ENCODE data around the gene PHOSPHO2.
"Not testable (repeated sequence)": the region's sequence is repeated elsewhere in the genome, so short reads cannot be mapped to it uniquely, and the experiment has no call there.

PHOSPHO2 gene

DNA sequence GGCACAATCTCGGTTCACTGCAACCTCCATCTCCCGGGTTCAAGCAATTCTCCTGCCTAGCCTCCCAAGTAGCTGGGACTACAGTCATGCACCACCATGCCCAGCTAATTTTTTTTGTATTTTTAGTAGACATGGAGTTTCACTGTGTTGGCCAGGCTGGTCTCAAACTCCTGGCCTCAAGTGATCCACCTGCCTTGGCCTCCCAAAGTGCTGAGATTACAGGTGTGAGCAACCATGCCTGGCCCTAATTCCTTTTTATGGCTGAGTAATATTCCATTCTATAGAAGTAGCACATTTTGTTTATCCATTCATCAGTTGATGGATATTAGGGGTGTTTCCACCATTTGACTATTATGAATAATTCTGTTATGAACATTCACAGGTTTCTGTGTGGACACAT is 9.6 kb upstream of the PHOSPHO2 start:
- not testable (repeated sequence) for DNase-seq

DNA sequence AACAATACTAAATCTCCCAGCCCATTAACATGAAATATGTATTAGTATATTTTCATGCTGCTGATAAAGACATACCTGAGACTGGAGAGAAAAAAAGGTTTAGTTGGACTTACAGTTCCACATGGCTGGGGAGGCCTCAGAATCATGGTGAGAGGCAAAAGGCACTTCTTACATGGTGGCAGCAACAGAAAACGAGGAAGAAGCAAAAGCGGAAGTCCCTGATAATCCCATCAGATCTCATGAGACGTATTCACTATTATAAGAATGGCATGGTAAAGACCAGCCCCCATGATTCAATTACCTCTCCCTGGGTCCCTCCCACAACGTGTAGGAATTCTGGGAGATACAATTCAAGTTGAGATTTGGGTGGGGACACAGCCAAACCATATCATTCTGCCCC is 7.4 kb upstream of the PHOSPHO2 start:
- not testable (repeated sequence) for DNase-seq

- not testable (repeated sequence) for DNase-seq
These were observed 6.3 kb upstream of the PHOSPHO2 start for GRCh38 chr2:169687943-169688342.

DNA sequence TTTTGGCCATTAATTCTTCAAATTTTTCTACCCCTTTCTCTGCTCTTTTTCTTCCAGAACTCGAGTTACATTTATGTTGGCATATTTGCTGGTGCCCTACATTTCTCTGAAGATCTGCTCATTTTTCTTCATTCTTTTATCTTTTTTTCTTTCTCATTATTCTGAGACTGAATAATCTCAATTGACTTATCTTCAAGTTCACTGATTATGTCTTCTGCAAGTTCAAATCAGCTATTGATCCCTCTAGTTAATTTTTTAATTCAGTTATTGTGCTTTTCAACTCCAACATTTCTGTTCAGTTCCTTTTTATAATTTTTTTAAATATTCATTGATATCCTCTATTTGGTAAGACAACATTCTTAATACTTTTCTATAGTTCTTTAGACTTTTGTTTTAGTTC is 3.3 kb upstream of the PHOSPHO2 start:
- DNase-seq = no peak

DNA sequence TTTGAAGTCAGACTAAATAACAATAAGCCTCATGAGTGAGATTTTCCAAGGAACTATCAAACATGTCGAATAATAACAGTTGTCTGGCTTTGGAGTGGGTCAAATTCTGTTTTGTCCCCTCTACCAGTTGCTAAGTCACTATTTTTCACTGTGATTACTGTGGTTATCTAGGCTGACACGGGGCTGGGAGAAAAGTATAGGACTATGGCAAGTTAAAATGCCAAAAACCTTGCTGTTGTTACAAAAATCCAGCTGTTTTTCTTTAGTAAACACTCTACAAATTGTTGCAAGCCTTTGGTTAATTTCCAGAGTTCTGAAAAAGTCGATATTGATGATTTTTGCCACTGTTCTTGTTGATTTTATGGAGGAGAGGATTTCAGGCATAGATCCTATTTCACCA is 1.6 kb upstream of the PHOSPHO2 start:
- DNase-seq = no peak

GRCh38 chr2:169693360-169693759 is 909 bp upstream of the PHOSPHO2 start:
- peak; percentile 26 for DNase-seq

DNA sequence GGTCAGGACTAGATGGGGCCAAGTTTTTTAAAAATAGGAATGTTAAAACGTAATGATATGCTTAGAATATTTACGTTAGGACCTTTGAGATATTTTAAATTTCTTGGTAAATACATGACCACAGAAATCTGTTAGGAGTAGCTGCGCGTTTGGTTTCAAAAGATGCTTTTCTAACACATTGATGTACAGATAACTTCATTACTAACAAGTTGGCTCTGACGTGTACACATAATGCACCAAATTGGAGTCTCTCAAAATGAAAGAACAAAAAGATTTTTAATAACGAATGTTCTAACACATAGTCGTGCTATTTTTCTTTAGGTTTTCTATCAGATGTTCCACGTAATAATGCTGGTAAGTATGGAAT is 608 bp downstream of the PHOSPHO2 start:
- no peak for DNase-seq

- no peak for DNase-seq
These were observed 2.1 kb downstream of the PHOSPHO2 start for GRCh38 chr2:169696381-169696780.

DNA sequence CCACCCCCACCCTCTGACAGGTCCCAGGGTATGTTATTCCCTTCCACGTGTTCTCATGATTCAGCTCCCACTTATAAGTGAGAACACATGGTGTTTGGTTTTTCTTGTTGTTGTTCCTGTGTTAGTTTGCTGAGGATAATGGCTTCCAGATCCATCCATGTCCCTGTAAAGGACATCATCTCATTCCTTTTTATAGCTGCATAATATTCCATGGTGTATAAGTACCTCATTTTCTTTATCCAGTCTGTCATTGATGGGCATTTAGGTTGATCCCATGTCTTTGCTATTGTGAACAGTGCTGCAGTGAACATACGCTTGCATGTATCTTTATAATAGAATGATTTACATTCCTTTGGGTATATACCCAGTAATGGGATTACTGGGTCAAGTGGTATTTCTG is 4.9 kb downstream of the PHOSPHO2 start:
- not testable (repeated sequence) for DNase-seq

- DNase-seq = no peak
These were observed 8.7 kb downstream of the PHOSPHO2 start for GRCh38 chr2:169702996-169703395.

GRCh38 chr2:169704160-169704708 is 10.0 kb downstream of the PHOSPHO2 start:
- DNase-seq = no peak

DNA sequence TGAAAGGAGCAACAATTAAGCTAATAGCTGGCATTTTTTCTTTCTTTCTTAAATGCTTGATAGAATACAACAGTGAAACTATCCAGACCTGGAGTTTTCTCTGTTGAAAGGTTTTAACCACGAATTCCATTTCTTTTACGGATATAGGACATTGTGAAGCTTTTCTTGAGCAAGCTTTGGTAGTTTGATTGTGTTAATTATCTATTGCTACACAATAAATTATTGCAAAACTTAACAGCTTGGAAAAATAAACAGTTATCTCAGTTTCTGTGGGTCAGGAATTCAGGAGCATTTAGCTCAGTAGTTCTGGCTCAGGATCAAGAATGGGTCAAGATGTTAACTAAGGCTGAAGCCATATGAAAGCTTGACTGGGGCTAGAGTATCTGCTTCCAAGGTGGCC is 11.7 kb downstream of the PHOSPHO2 start:
- DNase-seq = no peak

DNA sequence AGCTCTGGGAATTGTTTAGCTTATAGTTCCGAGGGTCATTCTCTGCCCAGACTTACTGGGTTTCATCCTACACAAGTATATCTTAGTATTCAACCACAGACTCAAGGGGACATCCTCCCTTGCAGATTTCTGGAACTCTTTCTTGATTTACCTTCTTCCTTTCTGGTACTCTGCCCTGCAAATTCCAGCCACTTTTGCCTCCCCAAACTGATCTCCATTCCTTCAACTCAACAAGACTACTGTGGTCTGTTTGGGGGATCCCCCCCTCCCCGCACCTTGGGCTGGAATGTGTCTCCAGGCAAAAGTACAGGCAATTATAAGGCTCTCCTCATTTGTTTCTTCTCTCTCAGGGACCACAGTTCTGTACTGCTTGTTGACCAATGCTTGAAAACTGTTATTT is 13.4 kb downstream of the PHOSPHO2 start:
- no peak for DNase-seq

DNA sequence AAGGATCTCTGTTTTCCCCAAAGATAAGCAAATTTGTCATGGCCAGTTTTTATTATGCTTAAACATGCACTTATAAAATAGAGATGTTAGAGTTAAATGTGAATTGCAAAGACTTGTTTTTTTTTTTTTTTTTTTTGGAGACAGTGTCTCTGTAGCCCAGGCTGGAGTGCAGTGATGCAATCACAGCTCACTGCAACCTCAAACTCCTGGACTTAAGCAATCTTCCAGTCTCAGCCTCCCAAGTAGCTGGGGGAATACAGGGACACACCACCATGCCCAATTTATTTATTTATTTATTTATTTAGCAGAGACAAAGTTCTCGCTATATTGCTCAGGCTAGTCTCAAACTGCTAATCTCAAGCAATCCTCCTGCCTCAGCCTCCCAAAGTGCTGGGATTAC is 15.1 kb downstream of the PHOSPHO2 start:
- DNase-seq = no peak

DNA sequence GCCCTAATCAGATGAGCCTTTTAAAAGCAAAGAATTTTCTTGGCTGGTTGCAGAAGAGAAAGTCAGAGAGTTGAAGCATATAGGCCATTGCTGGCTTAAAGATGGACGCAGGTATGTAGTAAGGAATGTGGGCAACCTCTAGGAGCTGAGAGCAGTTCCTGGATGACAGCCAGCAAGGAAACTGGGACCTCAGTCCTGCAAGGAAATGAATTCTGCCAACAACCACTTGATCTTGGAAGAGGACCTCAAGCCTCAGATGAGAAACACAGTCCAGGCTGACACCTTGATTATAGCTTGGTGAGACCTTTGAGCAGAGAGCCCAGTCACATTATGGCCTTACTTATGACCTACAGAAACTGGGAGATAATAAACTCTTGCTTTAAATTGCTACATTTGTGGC is 15.7 kb downstream of the PHOSPHO2 start:
- no peak for DNase-seq

DNA sequence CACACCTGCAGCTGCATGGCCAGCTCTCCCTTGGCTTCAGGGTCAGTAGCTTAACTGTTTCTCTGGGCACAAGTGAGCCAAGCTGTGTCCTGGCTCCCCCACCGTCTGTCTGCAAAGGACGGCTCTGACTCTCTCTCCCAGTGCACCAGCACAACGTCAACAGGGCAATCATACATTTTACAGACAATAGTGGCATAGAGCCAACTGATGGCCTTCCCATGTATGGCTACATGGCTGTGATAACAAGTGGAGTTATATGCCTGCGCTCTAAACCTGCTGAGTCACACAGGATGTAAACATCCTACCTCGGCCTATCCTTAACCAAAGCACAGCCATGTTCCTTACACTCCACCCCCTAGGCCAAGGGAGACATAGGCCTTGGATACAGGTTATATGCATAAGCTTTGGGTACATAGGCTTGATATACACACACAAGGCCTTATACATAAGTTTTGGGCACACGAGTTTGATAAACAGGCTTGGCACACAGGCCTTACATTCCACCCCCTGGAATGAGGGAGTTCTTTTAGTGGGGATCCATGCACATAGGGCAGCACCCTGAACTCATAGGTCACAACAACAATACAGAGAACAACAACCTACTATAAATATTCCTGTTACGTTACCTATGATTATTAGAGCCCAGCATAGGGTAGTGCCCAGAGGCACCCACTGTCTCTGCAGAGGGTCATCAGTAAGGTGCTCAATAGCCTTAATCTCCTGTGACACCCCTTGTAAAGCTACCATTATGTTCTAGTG is 17.7 kb downstream of the PHOSPHO2 start:
- no peak for DNase-seq

DNA sequence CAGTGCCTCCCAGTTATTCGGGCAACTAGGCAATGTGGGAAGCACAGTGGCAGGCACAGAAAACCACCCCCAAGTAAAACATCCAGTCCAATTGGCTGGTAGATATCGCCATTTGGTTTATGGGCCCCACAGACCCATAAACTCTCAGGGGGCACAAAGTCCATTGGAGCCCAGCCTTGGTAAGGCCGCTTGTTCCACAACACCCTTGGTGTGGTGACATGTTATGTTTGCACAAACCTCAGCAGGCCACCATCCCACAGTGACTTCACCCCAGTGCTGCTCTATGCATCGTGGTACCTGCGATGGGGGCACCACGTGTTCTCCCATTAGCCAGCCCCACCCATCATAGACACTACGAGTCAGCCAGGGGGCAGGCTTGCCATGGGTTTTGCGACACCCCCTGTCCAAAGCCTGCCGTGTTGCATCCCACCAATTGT is 18.5 kb downstream of the PHOSPHO2 start:
- DNase-seq = no peak

GRCh38 chr2:169713331-169713730 is 19.1 kb downstream of the PHOSPHO2 start:
- DNase-seq = no peak

- no peak for DNase-seq
These were observed 20.4 kb downstream of the PHOSPHO2 start for GRCh38 chr2:169714699-169715098.

- peak; percentile 10 for DNase-seq
These were observed 21.3 kb downstream of the PHOSPHO2 start for GRCh38 chr2:169715379-169716237.

- DNase-seq = peak; percentile 75
These were observed 22.1 kb downstream of the PHOSPHO2 start for GRCh38 chr2:169716238-169716886.

DNA sequence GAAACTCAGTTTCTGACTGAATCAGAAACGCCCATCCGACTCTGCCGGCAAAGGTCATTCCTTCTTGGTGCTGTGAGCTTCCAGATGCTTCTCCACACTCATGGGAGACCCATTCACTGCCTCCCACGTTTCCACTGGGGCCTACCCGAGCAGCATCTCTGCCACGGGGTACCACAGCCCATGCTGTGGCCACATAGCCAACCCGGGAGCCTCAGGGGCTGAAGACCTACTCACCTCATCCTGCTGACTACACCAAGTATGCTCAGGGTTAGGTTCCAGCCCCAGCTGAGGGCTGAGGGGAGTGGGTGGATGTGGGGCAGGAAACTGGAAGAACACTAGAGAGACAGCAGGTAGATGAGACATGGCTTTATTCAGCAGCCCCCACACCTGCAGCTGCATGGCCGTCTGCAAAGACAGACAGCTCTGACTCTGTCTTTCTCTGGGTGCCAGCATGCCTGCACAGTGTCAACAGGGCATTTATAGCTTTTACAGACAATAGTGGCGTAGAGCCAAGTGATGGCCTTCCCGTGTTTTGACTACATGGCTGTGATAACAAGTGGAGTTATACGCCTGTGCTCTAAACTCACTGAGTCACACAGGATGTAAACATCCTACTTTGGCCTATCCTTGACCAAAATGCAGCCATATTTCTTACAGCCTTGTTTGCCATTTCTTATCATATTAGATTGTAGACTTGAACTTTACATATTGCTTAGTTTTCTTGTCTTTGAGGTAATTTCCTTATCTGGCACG is 22.8 kb downstream of the PHOSPHO2 start:
- peak; percentile 57 for DNase-seq

DNA sequence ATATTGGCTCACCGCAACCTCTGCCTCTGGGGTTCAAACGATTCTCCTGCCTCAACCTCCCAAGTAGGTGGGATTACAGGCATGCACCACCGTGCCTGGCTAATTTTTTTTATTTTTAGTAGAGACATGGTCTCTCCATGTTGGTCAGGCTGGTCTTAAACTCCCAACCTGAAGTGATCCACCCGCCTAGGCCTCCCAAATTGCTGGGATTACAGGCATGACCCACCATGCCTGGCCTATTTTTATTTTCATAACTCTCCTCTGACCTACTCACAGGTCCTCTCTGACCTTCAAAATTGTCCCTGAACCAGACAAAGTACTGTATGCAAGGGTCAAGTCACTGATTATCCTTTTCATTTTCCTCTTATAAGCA is 23.4 kb downstream of the PHOSPHO2 start:
- no peak for DNase-seq

Measured in NCI-H146 (cell line).